22Rv1 (cell line): ENCODE data around the gene ASTN2.

ENCODE experiments used
- CTCF ChIP-seq: fragments of 450-650 bp; IDR thresholded peaks from 2 replicates; pipeline ENCODE4 v1.5.1; 2017; ENCODE audit warnings: mild to moderate bottlenecking
- ZFX ChIP-seq: fragments of 450-650 bp; IDR thresholded peaks from 2 replicates; pipeline ENCODE4 v1.6.1; 2017; ENCODE audit warnings: antibody characterized with exemption, borderline replicate concordance

- TF ChIP-seq CTCF: no peak
- TF ChIP-seq ZFX: no peak
Observed at GRCh38 chr9:117233016-117233415, 181.8 kb downstream of the ASTN2 start.
